SU-DHL-6 (cell line): Measurements from ENCODE around the gene PKDCC.

ENCODE experiments used
- EZH2phosphoT487 ChIP-seq: fragments of 200-600 bp; sonication (generic), shearing (Covaris generic); conservative IDR thresholded peaks from 2 replicates; pipeline ENCODE4 v1.6.1; 2018; ENCODE audit warnings: mild to moderate bottlenecking, antibody characterized with exemption, low read length, moderate library complexity, mixed read lengths
- TF ChIP-seq, protein P1 (sequence below): fragments of 200-600 bp; sonication (generic); IDR thresholded peaks from one replicate; pipeline ENCODE4 v1.5.1; 2017; ENCODE audit warnings: antibody characterized with exemption, mild to moderate bottlenecking, low read length, moderate library complexity; ENCODE audit not compliant: insufficient read depth, poor library complexity, severe bottlenecking

GRCh38 chr2:42091671-42092070 is 43.9 kb downstream of the PKDCC start:
- TF ChIP-seq, protein P1, sequence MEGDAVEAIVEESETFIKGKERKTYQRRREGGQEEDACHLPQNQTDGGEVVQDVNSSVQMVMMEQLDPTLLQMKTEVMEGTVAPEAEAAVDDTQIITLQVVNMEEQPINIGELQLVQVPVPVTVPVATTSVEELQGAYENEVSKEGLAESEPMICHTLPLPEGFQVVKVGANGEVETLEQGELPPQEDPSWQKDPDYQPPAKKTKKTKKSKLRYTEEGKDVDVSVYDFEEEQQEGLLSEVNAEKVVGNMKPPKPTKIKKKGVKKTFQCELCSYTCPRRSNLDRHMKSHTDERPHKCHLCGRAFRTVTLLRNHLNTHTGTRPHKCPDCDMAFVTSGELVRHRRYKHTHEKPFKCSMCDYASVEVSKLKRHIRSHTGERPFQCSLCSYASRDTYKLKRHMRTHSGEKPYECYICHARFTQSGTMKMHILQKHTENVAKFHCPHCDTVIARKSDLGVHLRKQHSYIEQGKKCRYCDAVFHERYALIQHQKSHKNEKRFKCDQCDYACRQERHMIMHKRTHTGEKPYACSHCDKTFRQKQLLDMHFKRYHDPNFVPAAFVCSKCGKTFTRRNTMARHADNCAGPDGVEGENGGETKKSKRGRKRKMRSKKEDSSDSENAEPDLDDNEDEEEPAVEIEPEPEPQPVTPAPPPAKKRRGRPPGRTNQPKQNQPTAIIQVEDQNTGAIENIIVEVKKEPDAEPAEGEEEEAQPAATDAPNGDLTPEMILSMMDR, result no peak
- TF ChIP-seq EZH2phosphoT487, result no peak
